Colonic mucosa (tissue), 4 donors: ENCODE measurements around the gene SPC24. TPM values are rescaled to one million over a fixed set of nuclear protein-coding genes. Genes with fewer than 3 reads are reported as not detected.
"Not testable (repeated sequence)": the region's sequence is repeated elsewhere in the genome, so short reads cannot be mapped to it uniquely, and the experiment has no call there.

Source experiments
- DNase-seq: peaks from one replicate; pipeline ENCODE4 v3.0.0-alpha.2; 2020
- H3K27ac ChIP-seq: fragments of 200-600 bp; one replicate; pipeline ENCODE4 v1.8.0; 2021
- H3K27me3 ChIP-seq: fragments of 200-600 bp; one replicate; pipeline ENCODE4 v1.8.0; 2021
- H3K36me3 ChIP-seq: fragments of 200-600 bp; one replicate; pipeline ENCODE4 v1.8.0; 2021
- H3K4me1 ChIP-seq: fragments of 200-600 bp; one replicate; pipeline ENCODE4 v1.8.0; 2021; ENCODE audit warnings: mild to moderate bottlenecking
- H3K4me3 ChIP-seq: fragments of 200-600 bp; one replicate; pipeline ENCODE4 v1.8.0; 2021
- H3K9ac ChIP-seq, 2 donors: one replicate each; pipeline ENCODE4 v1.7.0; 2013; ENCODE audit warnings: control low read depth in 2 of 2, low read depth in 2 of 2, low read length in 2 of 2
- H3K9me3 ChIP-seq: fragments of 200-600 bp; one replicate; pipeline ENCODE4 v1.8.0; 2021
- CTCF ChIP-seq: fragments of 200-600 bp; IDR thresholded peaks from one replicate; pipeline ENCODE4 v1.8.0; 2022; ENCODE audit warnings: antibody characterized with exemption, mild to moderate bottlenecking
- intact Hi-C: fragments of 100-400 bp; cut with DNase I; formaldehyde crosslinking; loops from one replicate; pipeline ENCODE4 v1.14.1; 2022
- total RNA-seq, 2 donors: library from RNA; stranded (reverse); fragmentation: NEBNext Ultra II Directional in 1 of 2; extraction: Animal tissue kit (Norgen Biotek cat#: 25700) in 1 of 2; gene quantifications; one replicate each; pipeline ENCODE4 v1.2.1, GENCODE V29; 2021
- donor health status: healthy.
- donor health status: DM: no; HTN: no; CAD: no.
- donor health status: DM: no; HTN: no; CAD: no.

The SPC24 gene
- total RNA-seq, 2 donors from 2014 or later = 9.4 to 47.6 TPM

- Histone ChIP-seq H3K9me3 (no peaks in the 10 kb centered on the region), H3K36me3 (peaks cover 66% of the 10 kb centered on the region), H3K27ac (no peak overlapping the region), H3K4me3 (no peak overlapping the region), H3K4me1 (no peaks in the 10 kb centered on the region), H3K9ac (no peak overlapping the region), H3K27me3 (no peaks in the 10 kb centered on the region)
- no peak for TF ChIP-seq CTCF
- DNase-seq = no peak
- intact Hi-C loops = loop anchor here (5.0 kb wide), 1 partner anchor 91 kb away; no protein-coding TSS in a partner anchor
These were observed 27.7 kb downstream of the SPC24 start for GRCh38 chr19:11127905-11128304.

- no peak overlapping the region for H3K4me3 ChIP-seq
- intact Hi-C loops = loop anchor here (5.0 kb wide), 1 partner anchor 89 kb away; no protein-coding TSS in a partner anchor
- no peak overlapping the region for H3K27ac ChIP-seq
These were observed 29.4 kb downstream of the SPC24 start for GRCh38 chr19:11125994-11126685.

GRCh38 chr19:11124157-11124556 lies 31.4 kb downstream of the SPC24 start:
- H3K4me1 ChIP-seq, DNase-seq, intact Hi-C loops, H3K9ac ChIP-seq, H3K4me3 ChIP-seq, H3K27me3 ChIP-seq, H3K9me3 ChIP-seq, H3K27ac ChIP-seq: not testable (repeated sequence)
- peaks cover 51% of the 10 kb centered on the region for H3K36me3 ChIP-seq

More at GRCh38 chr19:11125994-11126685, 29.4 kb downstream of the SPC24 start:
- Histone ChIP-seq H3K27me3 (no peaks in the 10 kb centered on the region), H3K9ac (no peak overlapping the region), H3K4me1 (no peaks in the 10 kb centered on the region), H3K36me3 (peaks cover 58% of the 10 kb centered on the region), H3K9me3 (no peaks in the 10 kb centered on the region)
- DNase-seq = peak; percentile 79
- TF ChIP-seq CTCF = peak; percentile 69

- Histone ChIP-seq H3K9me3 (no peaks in the 10 kb centered on the region), H3K36me3 (peaks cover 41% of the 10 kb centered on the region), H3K9ac (no peak overlapping the region), H3K4me3 (no peak overlapping the region), H3K27ac (no peak overlapping the region), H3K27me3 (no peaks in the 10 kb centered on the region), H3K4me1 (no peaks in the 10 kb centered on the region)
- DNase-seq = no peak
- TF ChIP-seq CTCF = no peak
- intact Hi-C loops = no loop called here
These were observed 32.5 kb downstream of the SPC24 start for GRCh38 chr19:11123114-11123513.

GRCh38 chr19:11121963-11122362 lies 33.6 kb downstream of the SPC24 start:
- intact Hi-C loops, H3K4me1 ChIP-seq, H3K27ac ChIP-seq, DNase-seq, H3K4me3 ChIP-seq, H3K9me3 ChIP-seq, H3K27me3 ChIP-seq, H3K9ac ChIP-seq: not testable (repeated sequence)
- H3K36me3 ChIP-seq = peaks cover 34% of the 10 kb centered on the region

GRCh38 chr19:11116507-11116906 lies 39.1 kb downstream of the SPC24 start:
- Histone ChIP-seq H3K36me3 (peaks cover 51% of the 10 kb centered on the region), H3K9ac (no peak overlapping the region)
- no peak for DNase-seq

More at GRCh38 chr19:11116507-11116906, 39.1 kb downstream of the SPC24 start:
- no peak for TF ChIP-seq CTCF
- Histone ChIP-seq H3K9me3 (no peaks in the 10 kb centered on the region), H3K4me1 (no peaks in the 10 kb centered on the region), H3K4me3 (no peak overlapping the region), H3K27me3 (no peaks in the 10 kb centered on the region), H3K27ac (no peak overlapping the region)
- intact Hi-C loops = no loop called here
